DOHH2 (cell line): Measurements from ENCODE around the gene RCAN3.

Experiments used
- EZH2phosphoT487 ChIP-seq: fragments of 200-600 bp; sonication (generic); IDR thresholded peaks from 2 replicates; pipeline ENCODE4 v1.6.1; 2017; ENCODE audit warnings: borderline replicate concordance, mild to moderate bottlenecking, antibody characterized with exemption, low read length, moderate library complexity, mixed read lengths
- TF ChIP-seq, protein P1 (sequence below): fragments of 200-600 bp; sonication (generic); IDR thresholded peaks from one replicate; pipeline ENCODE4 v1.5.1; 2014; ENCODE audit warnings: antibody characterized with exemption, mild to moderate bottlenecking, low read depth, low read length; ENCODE audit not compliant: poor library complexity, severe bottlenecking

DNA sequence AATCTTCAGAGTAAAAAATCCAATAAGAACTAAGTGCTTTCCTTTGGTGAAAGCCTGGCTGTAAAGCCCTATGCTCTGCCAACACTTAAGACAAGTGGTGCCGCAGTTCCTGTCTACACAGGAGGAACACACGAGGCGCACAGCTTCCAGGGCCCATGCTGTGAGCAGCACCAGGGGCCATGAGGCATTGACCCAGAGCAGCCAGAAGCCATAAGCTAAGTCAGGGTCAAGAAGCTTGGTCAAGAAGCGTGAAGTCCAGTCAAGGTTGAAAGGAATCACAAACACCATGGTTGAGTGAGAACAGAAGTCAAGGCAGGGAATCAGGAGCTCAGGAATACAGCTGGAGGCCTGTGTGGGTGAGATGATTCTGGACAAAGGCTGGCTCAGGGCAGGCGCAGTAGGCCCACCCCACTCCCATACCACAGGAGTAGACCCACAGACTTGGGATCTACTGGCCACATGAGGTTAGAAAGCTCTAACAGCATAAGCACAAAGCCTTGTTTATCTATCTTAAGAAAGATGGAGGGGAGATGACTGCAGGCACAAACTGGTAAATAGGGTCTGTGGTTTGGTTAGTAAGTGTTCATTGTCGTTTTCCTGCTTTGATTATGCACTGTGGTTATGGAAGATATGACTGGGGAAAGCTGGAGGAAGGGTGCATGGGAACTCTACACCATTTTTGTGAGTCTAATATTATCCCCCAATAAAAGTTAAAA is 42.9 kb upstream of the RCAN3 start:
- TF ChIP-seq, protein P1, sequence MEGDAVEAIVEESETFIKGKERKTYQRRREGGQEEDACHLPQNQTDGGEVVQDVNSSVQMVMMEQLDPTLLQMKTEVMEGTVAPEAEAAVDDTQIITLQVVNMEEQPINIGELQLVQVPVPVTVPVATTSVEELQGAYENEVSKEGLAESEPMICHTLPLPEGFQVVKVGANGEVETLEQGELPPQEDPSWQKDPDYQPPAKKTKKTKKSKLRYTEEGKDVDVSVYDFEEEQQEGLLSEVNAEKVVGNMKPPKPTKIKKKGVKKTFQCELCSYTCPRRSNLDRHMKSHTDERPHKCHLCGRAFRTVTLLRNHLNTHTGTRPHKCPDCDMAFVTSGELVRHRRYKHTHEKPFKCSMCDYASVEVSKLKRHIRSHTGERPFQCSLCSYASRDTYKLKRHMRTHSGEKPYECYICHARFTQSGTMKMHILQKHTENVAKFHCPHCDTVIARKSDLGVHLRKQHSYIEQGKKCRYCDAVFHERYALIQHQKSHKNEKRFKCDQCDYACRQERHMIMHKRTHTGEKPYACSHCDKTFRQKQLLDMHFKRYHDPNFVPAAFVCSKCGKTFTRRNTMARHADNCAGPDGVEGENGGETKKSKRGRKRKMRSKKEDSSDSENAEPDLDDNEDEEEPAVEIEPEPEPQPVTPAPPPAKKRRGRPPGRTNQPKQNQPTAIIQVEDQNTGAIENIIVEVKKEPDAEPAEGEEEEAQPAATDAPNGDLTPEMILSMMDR, result no peak
- no peak for TF ChIP-seq EZH2phosphoT487
